PC-3 (cell line): ENCODE measurements around the gene KRTCAP2. TPM values are rescaled to one million over a fixed set of nuclear protein-coding genes. Genes with fewer than 3 reads are reported as not detected.

Experiments
- ATAC-seq: fragments of 200-7000 bp; cut with Tn5 transposase; 2 replicates; pipeline ENCODE4 v1.9.1; 2020; ENCODE audit warnings: mild to moderate bottlenecking, moderate library complexity
- BruUV-seq: library from RNA; stranded (reverse); fragments of 400-500 nt; replicated peaks from 2 replicates; lab custom pipeline; 2021; lab: Mats Ljungman, UMichigan
- CTCF ChIA-PET: fragments of 300-600 bp; sonication (Branson Sonifier 250); formaldehyde crosslinking; loops from one replicate; lab custom pipeline; 2022; ENCODE audit warnings: antibody characterized with exemption; lab: Charles Lee
- POLR2A ChIA-PET: fragments of 300-600 bp; sonication (Branson Sonifier 250); formaldehyde crosslinking; loops from one replicate; lab custom pipeline; 2022; ENCODE audit warnings: antibody characterized with exemption; ENCODE audit not compliant: unreplicated experiment; lab: Charles Lee
- DNase-seq: peaks from one replicate; pipeline ENCODE4 v3.0.0-alpha.2; 2015
- H2AFZ ChIP-seq: fragments of 300-600 bp; sonication (generic); 2 replicates; pipeline ENCODE4 v1.6.0; 2016; ENCODE audit warnings: antibody characterized with exemption, low read length
- H3F3A ChIP-seq: fragments of 300-600 bp; sonication (generic); one replicate; pipeline ENCODE4 v1.6.0; 2017; ENCODE audit warnings: antibody characterized with exemption, low read length, control low read depth, mild to moderate bottlenecking; ENCODE audit not compliant: unreplicated experiment
- H3K27ac ChIP-seq: fragments of 300-600 bp; sonication (generic); 2 replicates; pipeline ENCODE4 v1.5.1; 2016; ENCODE audit warnings: mild to moderate bottlenecking, low read length
- H3K27me3 ChIP-seq: fragments of 300-600 bp; sonication (generic); 2 replicates; pipeline ENCODE4 v1.6.1; 2016; ENCODE audit warnings: low read length, mixed read lengths
- H3K36me3 ChIP-seq: fragments of 300-600 bp; sonication (generic); 2 replicates; pipeline ENCODE4 v1.6.1; 2016; ENCODE audit warnings: low read depth, mixed run types, low read length, mixed read lengths
- H3K4me1 ChIP-seq: fragments of 300-600 bp; sonication (generic); 2 replicates; pipeline ENCODE4 v1.5.1; 2016; ENCODE audit warnings: low read length; ENCODE audit not compliant: insufficient read depth
- H3K4me2 ChIP-seq: fragments of 300-600 bp; sonication (generic); 2 replicates; pipeline ENCODE4 v1.6.0; 2016; ENCODE audit warnings: low read length
- H3K4me3 ChIP-seq: fragments of 300-600 bp; sonication (generic); 2 replicates; pipeline ENCODE4 v1.5.1; 2016; ENCODE audit warnings: mild to moderate bottlenecking, low read length, mixed read lengths
- H3K79me2 ChIP-seq: fragments of 300-600 bp; sonication (generic); 2 replicates; pipeline ENCODE4 v1.6.1; 2017; ENCODE audit warnings: low read length, mixed read lengths
- H3K9ac ChIP-seq: fragments of 300-600 bp; sonication (generic); 2 replicates; pipeline ENCODE4 v1.6.0; 2016; ENCODE audit warnings: mild to moderate bottlenecking, low read length
- H3K9me2 ChIP-seq: fragments of 300-600 bp; sonication (generic); replicated peaks from 2 replicates; pipeline ENCODE4 v1.6.1; 2016; ENCODE audit warnings: mixed run types, low read length, mixed read lengths
- H3K9me3 ChIP-seq: fragments of 300-600 bp; sonication (generic); 2 replicates; pipeline ENCODE4 v1.6.1; 2016; ENCODE audit warnings: low read length, mixed read lengths
- H4K20me1 ChIP-seq: fragments of 300-600 bp; sonication (generic); 2 replicates; pipeline ENCODE4 v1.6.1; 2016; ENCODE audit warnings: low read length, mixed read lengths
- CTCF ChIP-seq: fragments of 300-600 bp; sonication (generic); conservative IDR thresholded peaks from 2 replicates; pipeline ENCODE4 v1.5.1; 2017; ENCODE audit warnings: antibody characterized with exemption, low read depth, mild to moderate bottlenecking, low read length
- EZH2 ChIP-seq: fragments of 300-600 bp; sonication (generic); IDR thresholded peaks from one replicate; pipeline ENCODE4 v1.6.1; 2017; ENCODE audit warnings: antibody characterized with exemption, mild to moderate bottlenecking, low read length; ENCODE audit not compliant: unreplicated experiment
- EZH2phosphoT487 ChIP-seq: fragments of 300-600 bp; sonication (generic); IDR thresholded peaks from 2 replicates; pipeline ENCODE4 v1.6.1; 2018; ENCODE audit warnings: mild to moderate bottlenecking, antibody characterized with exemption, low read length, borderline replicate concordance
- intact Hi-C: fragments of 100-400 bp; cut with micrococcal nuclease; formaldehyde crosslinking; loops from 2 replicates; pipeline ENCODE4 v1.9.0; 2023
- total RNA-seq: library from RNA; depleted of rRNA; stranded (reverse); fragments of >200 nt; gene quantifications from 2 replicates; pipeline ENCODE4 v1.2.3, GENCODE V29; 2014

The KRTCAP2 gene
- total RNA-seq, 1 experiment from 2014 or later, result 241 TPM

DNA sequence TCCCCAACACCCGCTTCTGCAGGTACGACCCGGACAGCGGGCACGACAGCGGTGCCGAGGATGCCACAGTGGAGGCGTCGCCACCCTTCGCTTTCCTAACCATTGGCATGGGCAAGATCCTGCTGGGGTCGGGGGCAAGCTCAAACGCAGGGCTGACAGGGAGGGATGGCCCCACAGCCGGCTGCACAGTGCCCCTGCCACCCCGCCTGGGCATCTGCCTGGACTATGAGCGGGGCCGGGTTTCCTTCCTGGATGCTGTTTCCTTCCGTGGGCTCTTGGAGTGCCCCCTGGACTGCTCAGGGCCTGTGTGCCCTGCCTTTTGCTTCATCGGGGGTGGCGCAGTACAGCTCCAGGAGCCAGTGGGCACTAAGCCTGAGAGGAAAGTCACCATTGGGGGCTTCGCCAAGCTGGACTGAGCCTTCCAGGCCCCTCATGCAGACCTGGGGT lies 10.7 kb upstream of the KRTCAP2 start:
- no peaks in the 10 kb centered on the region for H3K9me3 ChIP-seq
- DNase-seq (no peak), ATAC-seq (no peak)
- H3K79me2 ChIP-seq, result no peaks in the 10 kb centered on the region
- ChIA-PET POLR2A (no interaction called here), CTCF (no interaction called here)
- peaks cover 3% of the 10 kb centered on the region for H3F3A ChIP-seq
- no peaks in the 10 kb centered on the region for H3K27me3 ChIP-seq
- intact Hi-C loops, result no loop called here
- H3K4me2 ChIP-seq, result no peak overlapping the region
- H3K27ac ChIP-seq, result no peak overlapping the region
- TF ChIP-seq CTCF (no peak), EZH2 (no peak)
- no TSS peak for BruUV-seq
- no peaks in the 10 kb centered on the region for H3K9me2 ChIP-seq
- no peaks in the 10 kb centered on the region for H4K20me1 ChIP-seq
- H2AFZ ChIP-seq, result no peak overlapping the region
- no peak overlapping the region for H3K4me3 ChIP-seq
- H3K36me3 ChIP-seq, result no peaks in the 10 kb centered on the region; the same call in 1 of the 2 replicates
- no peak overlapping the region for H3K9ac ChIP-seq
- no peaks in the 10 kb centered on the region for H3K4me1 ChIP-seq

- ATAC-seq, result no peak
- Histone ChIP-seq H3K27me3 (no peaks in the 10 kb centered on the region), H3K27ac (no peak overlapping the region), H3K4me2 (no peak overlapping the region), H3K4me1 (peaks cover 8% of the 10 kb centered on the region), H3K9ac (no peak overlapping the region), H3K36me3 (no peaks in the 10 kb centered on the region; the same call in 1 of the 2 replicates), H3K4me3 (no peak overlapping the region), H2AFZ (no peak overlapping the region), H3K9me3 (no peaks in the 10 kb centered on the region), H3F3A (peaks cover 3% of the 10 kb centered on the region), H3K79me2 (no peaks in the 10 kb centered on the region), H3K9me2 (no peaks in the 10 kb centered on the region), H4K20me1 (no peaks in the 10 kb centered on the region)
- ChIA-PET CTCF (no interaction called here), POLR2A (no interaction called here)
- no peak for TF ChIP-seq EZH2phosphoT487
- no peak for TF ChIP-seq CTCF
- TF ChIP-seq EZH2, result no peak
- no TSS peak for BruUV-seq
- intact Hi-C loops, result no loop called here
- DNase-seq, result no peak
These were observed 9.0 kb upstream of the KRTCAP2 start for GRCh38 chr1:155182052-155182550.

DNA sequence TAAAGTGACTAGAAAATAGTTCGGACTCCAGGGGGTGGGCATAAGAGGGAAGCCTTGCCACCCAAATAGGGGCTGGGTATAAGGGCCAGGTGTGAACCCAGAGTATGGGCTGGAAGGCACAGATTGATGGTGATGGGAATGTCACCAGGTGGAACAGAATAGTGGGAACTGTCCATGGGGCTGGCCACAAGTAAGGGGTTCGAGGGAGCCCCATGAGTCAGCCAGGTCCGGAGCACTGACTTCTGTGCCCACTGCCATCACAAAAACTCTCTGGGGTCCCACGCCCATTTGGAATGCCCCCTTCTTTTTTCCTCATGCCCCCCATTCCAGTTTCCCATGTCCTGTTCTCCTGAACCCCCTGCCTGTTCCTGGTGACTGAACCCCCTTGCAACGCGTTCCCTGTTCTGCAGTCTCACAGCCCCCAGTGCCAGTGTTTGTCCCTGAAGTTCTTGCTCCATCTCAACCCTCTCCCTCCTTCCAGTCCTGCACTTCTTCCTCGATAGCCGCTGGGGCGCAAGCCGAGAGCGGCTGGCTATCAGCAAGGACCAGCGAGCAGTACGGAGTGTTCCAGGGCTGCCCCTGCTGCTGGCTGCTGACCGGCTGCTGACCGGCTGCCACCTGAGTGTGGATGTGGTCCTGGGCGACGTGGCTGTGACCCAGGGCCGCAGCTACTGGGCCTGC lies 8.4 kb upstream of the KRTCAP2 start:
- peaks cover 13% of the 10 kb centered on the region for H3K4me1 ChIP-seq
- DNase-seq, result no peak
- ChIA-PET POLR2A (no interaction called here), CTCF (no interaction called here)
- no peak overlapping the region for H3K27ac ChIP-seq
- H3K9me3 ChIP-seq, result no peaks in the 10 kb centered on the region
- no TSS peak for BruUV-seq
- peaks cover 3% of the 10 kb centered on the region for H3F3A ChIP-seq
- no peaks in the 10 kb centered on the region for H4K20me1 ChIP-seq
- no peaks in the 10 kb centered on the region; the same call in 1 of the 2 replicates for H3K36me3 ChIP-seq
- no peak overlapping the region for H3K4me3 ChIP-seq
- no peak overlapping the region for H2AFZ ChIP-seq
- ATAC-seq, result no peak
- no peaks in the 10 kb centered on the region for H3K79me2 ChIP-seq
- TF ChIP-seq EZH2 (no peak), CTCF (no peak), EZH2phosphoT487 (no peak)
- no peak overlapping the region for H3K4me2 ChIP-seq
- H3K9ac ChIP-seq, result no peak overlapping the region
- intact Hi-C loops, result no loop called here
- no peaks in the 10 kb centered on the region for H3K27me3 ChIP-seq
- H3K9me2 ChIP-seq, result no peaks in the 10 kb centered on the region
